ENCODE data around the gene YRDC. TPM values are rescaled to one million over a fixed set of nuclear protein-coding genes. Genes with fewer than 3 reads are reported as not detected.
"Not testable (repeated sequence)": the region's sequence is repeated elsewhere in the genome, so short reads cannot be mapped to it uniquely, and the experiment has no call there.

YRDC gene
- total RNA-seq, 2 experiments from 2014 or later = 12.0 to 13.8 TPM

DNA sequence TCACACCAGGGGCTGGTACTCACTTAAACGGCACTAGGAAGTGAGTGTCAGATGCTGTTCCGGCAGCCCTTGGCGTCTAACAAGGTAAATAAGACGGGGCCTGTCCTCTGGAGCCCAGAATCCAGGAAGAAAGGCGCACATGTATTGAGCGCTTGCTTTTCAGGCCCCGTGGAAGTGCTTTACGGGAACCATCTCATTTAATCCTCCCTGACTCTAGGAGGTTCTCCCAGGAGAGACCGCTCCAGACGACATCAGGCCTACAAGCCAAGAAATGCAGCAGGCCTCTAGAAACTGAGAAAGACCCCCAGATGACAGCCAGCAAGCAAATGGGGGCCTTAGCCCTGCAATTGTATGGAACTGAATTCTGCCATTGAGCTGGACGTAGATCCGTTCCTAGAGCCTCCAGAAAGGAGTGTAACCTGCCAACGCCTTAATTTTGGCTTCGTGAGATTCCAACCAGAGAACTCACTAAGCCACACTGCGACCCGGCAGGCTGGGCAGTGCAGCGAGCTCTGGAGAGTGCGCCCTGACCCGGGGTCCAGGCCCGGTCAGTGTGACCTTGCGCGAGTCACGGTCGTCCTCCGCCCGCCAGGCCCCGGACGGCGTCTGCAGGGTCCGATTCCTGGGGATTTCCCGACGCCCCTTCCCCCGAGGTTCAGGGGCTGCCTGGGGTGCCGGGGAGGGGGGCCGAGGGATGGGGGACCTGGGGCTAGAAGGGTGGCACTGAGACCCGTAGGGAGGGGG is 14.9 kb downstream of the YRDC start:
- Mint-ChIP-seq H3K4me3 (peak overlapping the region; percentile 25), H3K27me3 (peaks cover 46% of the 10 kb centered on the region), H3K9me3 (no peaks in the 10 kb centered on the region), H3K27ac (no peak overlapping the region), H3K36me3 (ENCODE audit: low read depth) (no peaks in the 10 kb centered on the region), H3K4me1 (peaks cover 15% of the 10 kb centered on the region)
- CTCF ChIA-PET = interaction anchor here (1.1 kb wide), 1 partner anchor 66 kb away, joined by 4 read pairs; the partner anchor contains the start of gene MTF1
- POLR2A ChIA-PET = no interaction called here
- no peak for DNase-seq

DNA sequence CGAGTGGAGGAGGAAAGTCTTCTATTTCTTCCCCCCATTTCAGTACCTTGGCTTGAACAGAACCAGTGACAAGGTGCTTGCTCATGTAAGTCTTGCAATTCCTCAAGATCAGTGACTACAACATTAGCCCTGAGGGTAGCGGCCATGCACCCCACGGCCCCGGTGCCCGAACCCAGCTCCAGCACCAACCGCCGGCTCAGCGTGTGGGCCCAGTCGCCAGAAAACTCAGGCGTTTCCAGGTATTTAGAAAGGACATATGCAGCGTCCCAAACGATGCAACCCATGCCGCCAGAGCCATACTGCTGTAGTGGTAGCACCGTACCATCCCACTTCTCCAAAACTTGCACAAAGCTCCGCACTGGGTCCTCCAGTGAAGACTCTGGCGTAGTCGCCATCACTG is 25.5 kb downstream of the YRDC start:
- CTCF ChIA-PET = no interaction called here
- no peaks in the 10 kb centered on the region for H3K36me3 Mint-ChIP-seq (ENCODE audit: low read depth)
- no peak for DNase-seq
- peaks cover 9% of the 10 kb centered on the region for H3K27me3 Mint-ChIP-seq
- H3K9me3 Mint-ChIP-seq = no peaks in the 10 kb centered on the region
- H3K4me1 Mint-ChIP-seq = no peaks in the 10 kb centered on the region
- POLR2A ChIA-PET = no interaction called here
- no peak overlapping the region for H3K27ac Mint-ChIP-seq
- H3K4me3 Mint-ChIP-seq = no peak overlapping the region

DNA sequence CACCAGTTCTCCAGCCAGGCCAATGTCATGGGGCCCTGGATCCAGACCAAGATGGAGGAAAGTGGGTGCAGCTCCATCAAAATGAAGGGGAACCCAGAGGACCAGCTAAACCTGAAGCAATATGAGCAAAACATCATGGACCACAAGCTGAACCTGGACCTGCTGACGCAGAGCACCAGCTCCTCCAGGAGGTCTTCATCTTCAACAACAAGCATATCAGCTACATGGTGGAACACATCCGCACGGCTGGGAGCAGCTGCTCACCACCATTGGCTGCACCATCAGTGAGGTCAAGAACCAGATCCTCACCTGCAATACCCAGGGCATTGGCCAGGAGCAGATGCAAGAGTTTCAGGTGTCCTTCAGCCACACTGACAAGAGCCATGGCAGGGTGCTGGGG is 29.4 kb downstream of the YRDC start:
- ChIA-PET CTCF (no interaction called here), POLR2A (no interaction called here)
- H3K27me3 Mint-ChIP-seq = peaks cover 5% of the 10 kb centered on the region
- H3K4me1 Mint-ChIP-seq = no peaks in the 10 kb centered on the region
- no peaks in the 10 kb centered on the region for H3K9me3 Mint-ChIP-seq
- no peaks in the 10 kb centered on the region for H3K36me3 Mint-ChIP-seq (ENCODE audit: low read depth)
- no peak overlapping the region for H3K27ac Mint-ChIP-seq
- no peak overlapping the region for H3K4me3 Mint-ChIP-seq
- DNase-seq = no peak

DNA sequence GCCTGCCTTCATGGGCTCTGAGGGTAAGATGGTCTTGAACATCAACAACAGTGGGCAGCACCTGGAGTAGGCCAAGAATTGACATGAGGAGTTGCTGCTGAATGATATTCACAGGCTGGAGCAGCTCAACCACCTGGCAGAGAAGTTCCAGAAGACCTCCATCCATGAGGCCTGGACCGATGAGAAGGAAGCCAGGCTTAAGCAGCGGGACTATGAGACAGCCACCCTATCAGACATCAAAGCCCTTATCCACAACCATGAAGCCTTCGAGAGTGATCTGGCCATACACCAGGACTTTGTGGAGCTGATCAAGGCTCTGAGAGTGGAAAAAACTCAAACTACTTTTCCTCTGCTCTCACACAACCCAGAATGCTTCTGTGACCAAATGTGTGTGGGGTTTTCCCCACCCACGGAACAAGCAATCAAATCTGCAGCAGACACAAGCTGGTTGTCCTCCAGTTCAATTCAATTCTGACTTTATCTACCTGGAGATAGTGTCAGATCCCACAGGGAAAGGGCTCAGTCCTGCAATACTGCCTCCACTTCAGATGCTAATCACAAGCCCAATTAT is 31.0 kb downstream of the YRDC start:
- Mint-ChIP-seq H3K4me3 (no peak overlapping the region), H3K36me3 (ENCODE audit: low read depth) (no peaks in the 10 kb centered on the region), H3K4me1 (no peaks in the 10 kb centered on the region), H3K27ac (no peak overlapping the region), H3K27me3 (peaks cover 5% of the 10 kb centered on the region), H3K9me3 (no peaks in the 10 kb centered on the region)
- ChIA-PET POLR2A (interaction anchor here (0.7 kb wide), 1 partner anchor 107 kb away, joined by 3 read pairs; no protein-coding TSS in a partner anchor), CTCF (no interaction called here)
- no peak for DNase-seq

DNA sequence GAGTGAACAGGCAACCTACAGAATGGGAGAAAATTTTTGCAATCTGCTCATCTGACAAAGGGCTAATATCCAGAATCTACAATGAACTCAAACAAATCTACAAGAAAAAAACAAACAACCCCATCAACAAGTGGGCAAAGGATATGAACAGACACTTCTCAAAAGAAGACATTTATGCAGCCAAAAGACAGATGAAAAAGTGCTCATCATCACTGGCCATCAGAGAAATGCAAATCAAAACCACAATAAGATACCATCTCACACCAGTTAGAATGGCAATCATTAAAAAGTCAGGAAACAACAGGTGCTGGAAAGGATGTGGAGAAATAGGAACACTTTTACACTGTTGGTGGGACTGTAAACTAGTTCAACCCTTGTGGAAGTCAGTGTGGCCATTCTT is 36.6 kb downstream of the YRDC start:
- H3K9me3 Mint-ChIP-seq; H3K4me3 Mint-ChIP-seq; H3K36me3 Mint-ChIP-seq (ENCODE audit: low read depth); CTCF ChIA-PET; POLR2A ChIA-PET; DNase-seq; H3K27ac Mint-ChIP-seq; H3K4me1 Mint-ChIP-seq: not testable (repeated sequence)
- H3K27me3 Mint-ChIP-seq = peaks cover 31% of the 10 kb centered on the region

DNA sequence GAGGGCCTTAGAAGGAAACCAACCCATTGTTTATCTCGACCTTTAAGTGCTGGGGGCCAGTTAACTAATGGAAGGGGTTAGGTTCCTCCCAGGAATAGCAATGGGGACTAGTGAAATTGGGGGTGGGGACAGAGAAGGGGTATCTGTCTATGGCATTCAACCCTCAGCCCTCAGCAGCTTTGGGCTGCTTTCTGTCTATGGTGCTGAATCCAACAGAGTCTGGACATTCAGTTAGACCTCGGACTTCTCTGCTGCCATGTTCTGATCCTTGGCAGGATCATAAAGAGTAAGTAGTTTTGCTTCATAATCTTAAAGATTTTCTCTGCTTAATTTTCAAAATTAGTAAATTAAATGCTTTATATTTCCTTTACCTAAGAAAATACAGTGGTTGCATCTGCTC is 40.5 kb downstream of the YRDC start:
- H3K4me1 Mint-ChIP-seq = peaks cover 7% of the 10 kb centered on the region
- peaks cover 66% of the 10 kb centered on the region for H3K27me3 Mint-ChIP-seq
- no peak for DNase-seq
- no peaks in the 10 kb centered on the region for H3K9me3 Mint-ChIP-seq
- no peaks in the 10 kb centered on the region for H3K36me3 Mint-ChIP-seq (ENCODE audit: low read depth)
- ChIA-PET POLR2A (no interaction called here), CTCF (no interaction called here)
- no peak overlapping the region for H3K27ac Mint-ChIP-seq
- no peak overlapping the region for H3K4me3 Mint-ChIP-seq

DNA sequence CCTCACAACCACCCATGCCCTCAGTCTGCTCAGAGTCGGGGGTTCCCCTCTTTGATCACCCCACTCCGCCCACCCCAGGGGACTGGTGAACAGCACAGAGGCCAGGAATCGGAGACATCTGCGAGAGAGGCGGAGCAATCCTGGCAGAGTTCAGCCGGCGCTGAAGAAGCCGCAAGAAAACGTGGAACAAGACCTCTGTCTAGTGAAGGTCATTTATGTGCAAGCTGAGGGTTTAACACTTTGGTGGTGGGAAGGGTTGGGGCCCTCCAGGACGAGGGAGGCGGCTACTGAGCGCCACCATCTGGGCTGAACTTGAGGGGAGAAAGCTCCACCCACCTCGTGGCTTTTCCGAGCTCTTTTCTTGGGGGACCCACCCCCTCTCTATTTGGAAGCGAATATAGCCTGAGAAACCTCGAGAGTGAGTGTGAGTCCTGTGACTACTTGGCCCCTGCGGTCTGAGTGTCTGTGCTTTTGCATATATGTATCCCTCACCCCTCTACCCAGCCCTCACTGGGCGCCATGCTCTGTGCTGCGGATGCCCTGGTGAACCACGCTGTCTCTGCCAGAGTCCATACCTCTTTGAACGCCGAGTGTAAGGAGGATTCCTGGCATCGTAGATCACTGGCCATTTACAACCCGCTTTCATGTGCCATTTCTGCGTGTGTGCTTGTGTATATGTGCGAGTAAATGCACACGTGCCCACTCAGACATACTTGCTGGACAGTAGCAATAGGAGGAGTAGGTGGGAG is 41.9 kb downstream of the YRDC start:
- no peak overlapping the region for H3K27ac Mint-ChIP-seq
- H3K9me3 Mint-ChIP-seq = no peaks in the 10 kb centered on the region
- peaks cover 7% of the 10 kb centered on the region for H3K4me1 Mint-ChIP-seq
- CTCF ChIA-PET = interaction anchor here (0.6 to 0.9 kb wide), 2 partner anchors 38 to 194 kb away, joined by 3 read pairs; no protein-coding TSS in a partner anchor
- no peaks in the 10 kb centered on the region for H3K36me3 Mint-ChIP-seq (ENCODE audit: low read depth)
- peaks cover 69% of the 10 kb centered on the region for H3K27me3 Mint-ChIP-seq
- no peak overlapping the region for H3K4me3 Mint-ChIP-seq
- DNase-seq = no peak
- POLR2A ChIA-PET = no interaction called here

DNA sequence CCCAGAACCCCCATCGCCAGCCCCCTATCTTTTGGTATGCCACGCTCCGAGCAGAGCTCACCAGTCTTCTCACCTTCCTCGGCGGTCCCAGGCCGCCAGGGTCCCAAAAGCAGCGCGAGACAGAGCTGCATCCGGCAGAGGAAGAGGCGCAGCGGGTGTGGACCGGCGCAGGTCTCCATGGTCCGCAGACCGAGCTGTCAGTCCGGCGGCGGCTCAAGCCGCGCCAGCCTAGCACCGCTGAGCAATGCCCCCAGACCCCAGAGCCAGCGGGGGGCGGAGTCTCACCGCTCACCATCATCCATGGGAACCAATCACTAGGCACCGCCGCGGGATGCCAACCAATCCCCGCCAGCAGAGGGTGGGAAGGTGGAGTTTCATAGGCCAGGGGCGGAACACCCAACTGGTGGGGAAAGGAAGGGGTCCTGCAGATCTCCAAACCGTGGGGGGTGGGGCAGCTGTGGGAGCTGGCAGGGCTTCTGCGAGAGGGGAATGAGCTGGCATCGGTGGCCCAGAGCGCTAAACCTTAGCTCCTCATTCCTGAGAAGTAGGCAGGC is 43.0 kb downstream of the YRDC start, which contains the start of gene EPHA10:
EPHA10 (minus strand) TSS at position 233 of the 554 bp plus-strand sequence; CDS start at position 179, 54 bp downstream.
- H3K27ac Mint-ChIP-seq = no peak within 1 kb of the TSS

DNA sequence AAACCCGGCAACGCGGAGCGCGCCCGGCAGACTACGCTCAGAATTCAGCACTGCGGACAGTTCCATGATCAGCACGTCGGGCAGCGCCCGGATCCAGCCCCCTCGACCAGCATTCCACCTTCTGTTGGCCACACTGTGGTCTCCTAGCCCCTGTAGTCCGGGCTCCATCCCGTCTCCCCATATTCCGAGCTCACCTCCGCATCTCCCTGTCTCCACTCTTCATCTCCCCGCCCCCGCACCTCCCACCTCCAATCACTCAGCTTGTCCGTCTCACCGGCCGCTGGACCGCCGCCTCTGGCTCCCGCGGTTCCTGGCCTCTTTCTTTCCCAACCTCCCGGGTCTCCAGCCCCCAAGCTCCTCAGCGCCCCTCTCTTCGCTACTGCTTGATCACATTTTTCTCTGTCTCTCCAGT is 43.6 kb downstream of the YRDC start:
- peak; percentile 67 for DNase-seq
- Mint-ChIP-seq H3K9me3 (no peaks in the 10 kb centered on the region), H3K36me3 (ENCODE audit: low read depth) (no peaks in the 10 kb centered on the region), H3K27me3 (peaks cover 58% of the 10 kb centered on the region), H3K4me1 (peaks cover 7% of the 10 kb centered on the region), H3K4me3 (no peak overlapping the region), H3K27ac (no peak overlapping the region)
- ChIA-PET CTCF (no interaction called here), POLR2A (no interaction called here)

More for the DNA sequence above, 43.0 kb downstream of the YRDC start, which contains the start of gene EPHA10:
- Mint-ChIP-seq H3K27me3 (peaks cover 62% of the 10 kb centered on the region), H3K9me3 (no peaks in the 10 kb centered on the region), H3K4me3 (no peak within 1 kb of the TSS), H3K4me1 (peaks cover 7% of the 10 kb centered on the region), H3K36me3 (ENCODE audit: low read depth) (no peaks in the 10 kb centered on the region)
- DNase-seq = no peak
- ChIA-PET POLR2A (no interaction called here), CTCF (interaction anchor here (0.6 to 0.9 kb wide), 2 partner anchors 36 to 113 kb away, joined by 3 read pairs; no protein-coding TSS in a partner anchor)

DNA sequence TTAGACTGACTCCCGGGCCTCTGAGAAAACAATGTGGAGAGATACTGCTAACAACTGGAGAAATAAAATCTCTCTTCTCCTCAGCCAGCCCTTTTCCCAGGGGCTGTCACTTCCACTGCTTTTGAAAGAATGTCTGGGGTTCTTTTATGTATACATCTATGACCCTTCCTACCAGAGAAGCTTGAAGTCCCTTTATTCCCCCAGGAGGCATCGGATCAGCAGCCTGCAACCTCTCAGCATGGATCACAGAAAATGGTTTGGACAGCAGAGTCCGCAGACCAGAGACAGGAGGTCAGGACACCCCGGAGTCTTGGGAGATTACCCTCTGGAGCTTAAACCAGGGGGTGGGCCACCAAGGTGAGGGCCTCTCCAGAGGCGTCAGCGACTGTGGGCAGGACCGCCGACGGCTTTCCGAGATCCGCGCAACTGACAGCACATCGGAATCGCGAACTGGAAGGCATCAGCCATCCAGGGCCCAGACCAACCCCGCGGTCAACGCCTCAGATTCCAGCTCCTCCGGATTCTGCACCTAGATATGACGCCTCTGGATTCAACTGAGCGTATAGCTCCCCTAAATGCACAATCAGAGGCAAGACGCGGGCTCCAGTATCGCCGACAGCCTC is 44.1 kb downstream of the YRDC start:
- peaks cover 7% of the 10 kb centered on the region for H3K4me1 Mint-ChIP-seq
- POLR2A ChIA-PET = no interaction called here

DNA sequence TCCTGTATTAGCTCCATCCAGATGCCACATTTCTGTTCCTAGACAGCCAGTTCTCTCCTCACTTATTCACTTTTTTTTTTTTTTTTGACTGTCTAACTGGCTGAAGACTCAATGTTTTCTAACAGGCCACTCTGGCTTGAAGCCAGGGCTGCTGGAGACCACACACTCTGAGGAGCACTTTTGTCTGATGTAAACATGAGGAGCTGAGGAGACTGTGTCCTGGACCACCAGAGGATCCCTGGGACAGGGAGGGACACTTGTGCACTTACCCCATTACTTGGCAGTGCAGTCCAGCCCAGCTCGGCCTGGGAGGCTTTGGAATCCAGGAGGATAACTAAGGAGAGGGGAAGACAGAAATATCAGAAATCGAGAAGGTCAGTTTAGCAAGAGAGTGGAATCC is 45.5 kb downstream of the YRDC start:
- no peak for DNase-seq
- ChIA-PET CTCF (no interaction called here), POLR2A (no interaction called here)
- peaks cover 47% of the 10 kb centered on the region for H3K27me3 Mint-ChIP-seq
- no peaks in the 10 kb centered on the region for H3K9me3 Mint-ChIP-seq
- no peak overlapping the region for H3K4me3 Mint-ChIP-seq
- H3K27ac Mint-ChIP-seq = no peak overlapping the region
- H3K36me3 Mint-ChIP-seq (ENCODE audit: low read depth) = no peaks in the 10 kb centered on the region
- peaks cover 7% of the 10 kb centered on the region for H3K4me1 Mint-ChIP-seq

More for the DNA sequence above, 44.1 kb downstream of the YRDC start:
- DNase-seq = no peak
- H3K36me3 Mint-ChIP-seq (ENCODE audit: low read depth) = no peaks in the 10 kb centered on the region
- H3K27ac Mint-ChIP-seq = no peak overlapping the region
- peaks cover 54% of the 10 kb centered on the region for H3K27me3 Mint-ChIP-seq
- no peaks in the 10 kb centered on the region for H3K9me3 Mint-ChIP-seq
- CTCF ChIA-PET = no interaction called here
- no peak overlapping the region for H3K4me3 Mint-ChIP-seq

DNA sequence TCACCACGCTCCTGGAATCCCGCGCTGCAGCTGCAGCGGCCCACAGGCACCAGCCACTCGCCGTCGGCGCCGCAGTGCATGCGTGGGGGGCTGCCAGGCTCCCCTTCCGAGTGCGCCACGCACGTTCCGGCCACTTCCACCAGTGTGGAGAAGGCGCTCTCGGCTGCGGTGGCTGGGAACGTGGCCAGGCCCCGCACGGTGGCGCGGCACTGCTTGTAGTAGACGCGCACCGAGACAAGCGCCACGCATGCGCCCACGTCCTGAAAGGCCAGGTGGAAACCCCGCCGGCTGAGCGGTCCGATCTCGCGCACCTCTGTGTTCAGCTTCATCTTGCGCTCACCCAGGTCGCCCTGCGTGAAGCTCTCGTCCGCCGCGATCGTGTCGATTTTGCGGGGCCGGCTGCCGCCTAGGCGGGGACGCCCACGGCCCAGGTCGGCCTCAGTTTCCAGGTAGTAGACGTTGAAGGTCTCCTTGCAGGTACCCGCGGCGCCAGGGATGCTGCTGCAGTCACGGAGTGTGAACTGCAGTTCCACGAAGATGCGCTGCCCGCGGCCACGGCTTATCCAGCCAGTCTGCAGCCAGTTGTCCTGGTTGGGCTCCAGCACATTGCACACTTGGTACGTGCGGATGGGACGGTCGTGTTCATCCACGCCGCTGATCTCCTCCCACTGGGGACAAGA is 46.5 kb downstream of the YRDC start:
- no peak for DNase-seq
- no peaks in the 10 kb centered on the region for H3K36me3 Mint-ChIP-seq (ENCODE audit: low read depth)
- no peaks in the 10 kb centered on the region for H3K9me3 Mint-ChIP-seq
- no peak overlapping the region for H3K4me3 Mint-ChIP-seq
- peaks cover 7% of the 10 kb centered on the region for H3K4me1 Mint-ChIP-seq
- ChIA-PET CTCF (no interaction called here), POLR2A (no interaction called here)
- H3K27ac Mint-ChIP-seq = no peak overlapping the region
- H3K27me3 Mint-ChIP-seq = peaks cover 41% of the 10 kb centered on the region
